GM12891 (cell line): ENCODE results near the gene FTSJ3.

Experiments
- DNase-seq: peaks from one replicate; pipeline ENCODE4 v3.0.0; 2011; ENCODE audit warnings: low spot score; ENCODE audit not compliant: insufficient read length
- FAIRE-seq: peaks from 2 replicates; lab custom pipeline; 2011; peaks lifted over from hg19 to GRCh38; lab: Jason Lieb, UNC
- PAX5 ChIP-seq: IDR thresholded peaks from 2 replicates; pipeline ENCODE4 v1.6.1; 2011; ENCODE audit warnings: low read length, moderate library complexity, mild to moderate bottlenecking; ENCODE audit not compliant: insufficient read depth, severe bottlenecking
- POLR2A ChIP-seq: IDR thresholded peaks from 2 replicates; pipeline ENCODE4 v1.6.1; 2011; ENCODE audit warnings: low read depth, low read length, control low read depth
- POLR2AphosphoS5 ChIP-seq: IDR thresholded peaks from 2 replicates; pipeline ENCODE4 v1.6.1; 2011; ENCODE audit warnings: low read depth, low read length, control low read depth
- POU2F2 ChIP-seq: IDR thresholded peaks from 2 replicates; pipeline ENCODE4 v1.6.1; 2011; ENCODE audit warnings: low read depth, mild to moderate bottlenecking, control low read depth, low read length, moderate library complexity
- SPI1 ChIP-seq: IDR thresholded peaks from 2 replicates; pipeline ENCODE4 v1.6.1; 2011; ENCODE audit warnings: low read depth, low read length, control low read depth
- TAF1 ChIP-seq: IDR thresholded peaks from 2 replicates; pipeline ENCODE4 v1.6.1; 2011; ENCODE audit warnings: low read depth, low read length, control low read depth

Gene FTSJ3

DNA sequence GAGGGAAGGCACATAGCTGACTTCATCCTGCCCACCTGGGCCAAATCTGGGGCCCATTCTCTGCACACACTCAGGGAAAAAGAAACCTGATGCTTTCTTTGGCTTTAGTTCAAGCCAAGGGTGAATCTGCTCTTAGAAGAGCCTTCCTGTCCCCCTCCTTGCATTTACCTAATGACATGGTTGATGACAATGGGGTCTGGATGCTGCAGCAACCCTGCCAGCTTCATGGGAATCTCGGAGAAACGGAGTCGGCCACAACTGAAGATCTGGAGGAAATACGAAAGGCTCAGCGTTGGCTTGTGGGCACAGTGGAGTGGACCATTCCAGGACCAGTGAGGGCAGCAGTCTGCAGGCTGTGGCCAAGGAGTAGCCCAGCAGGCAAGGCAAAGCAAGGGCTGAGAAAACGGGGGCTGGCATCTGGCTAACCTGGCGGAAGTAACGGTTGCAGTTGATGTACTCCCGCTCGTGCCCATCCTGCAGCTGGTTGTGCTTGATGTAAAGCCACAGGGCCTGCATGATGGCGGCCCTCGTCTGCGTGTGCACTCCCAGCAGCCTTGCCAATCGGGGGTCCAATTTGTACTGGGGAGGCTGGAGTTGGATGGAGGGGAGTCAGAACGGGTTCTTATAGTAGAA is 6.4 kb upstream of the FTSJ3 start:
- no peak for DNase-seq
- TF ChIP-seq POLR2A: peak; percentile 21; the same call in 1 of the 2 replicates
- TF ChIP-seq POLR2AphosphoS5: no peak; the same call in 1 of the 2 replicates
- FAIRE-seq: no peak

- DNase-seq: no peak
- no peak for FAIRE-seq
- TF ChIP-seq POLR2AphosphoS5 (no peak), POU2F2 (no peak), POLR2A (peak; percentile 34; the same call in 1 of the 2 replicates), TAF1 (no peak)
Measured at GRCh38 chr17:63833026-63833740, 5.7 kb upstream of the FTSJ3 start.

- FAIRE-seq (no peak), DNase-seq (no peak)
- TF ChIP-seq SPI1 (no peak), TAF1 (no peak), POLR2AphosphoS5 (no peak), PAX5 (no peak)
Measured at GRCh38 chr17:63832455-63832854, 5.0 kb upstream of the FTSJ3 start.

GRCh38 chr17:63832014-63832413 is 4.6 kb upstream of the FTSJ3 start:
- TF ChIP-seq POU2F2 (no peak), POLR2A (peak; percentile 47; the same call in 1 of the 2 replicates)

DNA sequence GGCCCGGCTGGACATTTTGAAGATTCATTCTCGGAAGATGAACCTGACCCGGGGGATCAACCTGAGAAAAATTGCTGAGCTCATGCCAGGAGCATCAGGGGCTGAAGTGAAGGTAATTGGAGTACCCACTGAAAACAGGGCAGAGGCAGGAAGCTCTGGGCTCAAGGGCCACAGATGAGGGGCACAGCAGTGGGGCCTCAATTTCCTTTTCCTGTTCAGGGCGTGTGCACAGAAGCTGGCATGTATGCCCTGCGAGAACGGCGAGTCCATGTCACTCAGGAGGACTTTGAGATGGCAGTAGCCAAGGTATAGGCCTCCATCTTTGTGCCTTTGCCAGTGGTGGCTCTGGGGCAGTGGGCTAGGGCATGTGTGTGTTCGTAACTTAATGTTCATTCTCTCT is 4.0 kb upstream of the FTSJ3 start:
- TF ChIP-seq POLR2A: no peak
- no peak for FAIRE-seq
- DNase-seq: no peak

More at GRCh38 chr17:63832014-63832413, 4.6 kb upstream of the FTSJ3 start:
- FAIRE-seq: no peak
- no peak for DNase-seq

GRCh38 chr17:63830904-63831491 is 3.5 kb upstream of the FTSJ3 start:
- FAIRE-seq (no peak), DNase-seq (no peak)
- TF ChIP-seq POLR2A (0 out of 2 replicates have a peak, but pooled peaks have one; percentile 25), POU2F2 (no peak; the same call in 1 of the 2 replicates)

DNA sequence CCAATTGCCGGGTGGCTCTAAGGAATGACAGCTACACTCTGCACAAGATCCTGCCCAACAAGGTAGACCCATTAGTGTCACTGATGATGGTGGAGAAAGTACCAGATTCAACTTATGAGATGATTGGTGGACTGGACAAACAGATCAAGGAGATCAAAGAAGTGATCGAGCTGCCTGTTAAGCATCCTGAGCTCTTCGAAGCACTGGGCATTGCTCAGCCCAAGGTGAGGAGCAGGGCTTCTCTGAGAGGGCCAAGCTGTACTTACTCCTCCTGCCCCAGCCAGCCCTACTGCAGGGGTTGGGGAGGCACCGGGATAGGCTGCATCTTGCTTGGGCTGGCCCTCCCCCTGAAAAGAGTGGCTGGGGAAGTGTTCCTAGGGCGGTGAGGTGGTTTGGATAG is 2.8 kb upstream of the FTSJ3 start:
- DNase-seq (no peak), FAIRE-seq (no peak)
- TF ChIP-seq SPI1 (no peak), PAX5 (no peak), POU2F2 (no peak), POLR2AphosphoS5 (peak; percentile 19), TAF1 (no peak), POLR2A (no peak)

DNA sequence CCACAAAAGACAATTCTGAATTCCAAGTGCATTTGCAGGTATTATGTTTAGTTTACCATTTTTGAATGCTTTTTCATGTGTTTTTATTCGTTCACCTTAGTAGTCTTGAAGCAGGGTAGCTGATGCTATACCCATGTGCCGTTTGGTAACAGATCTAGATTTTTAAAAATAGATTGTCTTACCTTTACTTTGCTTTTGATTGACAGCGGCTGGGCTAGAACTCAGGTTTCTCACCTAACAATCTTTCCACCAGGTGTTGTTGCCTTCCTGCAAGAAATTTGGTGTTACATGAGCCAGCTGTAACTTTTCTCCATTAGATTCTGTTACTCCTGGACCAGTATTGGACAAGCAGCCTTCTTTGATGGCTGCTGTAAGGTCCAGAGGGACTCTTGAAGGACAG is 1.5 kb upstream of the FTSJ3 start:
- FAIRE-seq (no peak), DNase-seq (no peak)
- TF ChIP-seq POLR2A: no peak
- no peak for TF ChIP-seq PAX5
- no peak for TF ChIP-seq SPI1
- TF ChIP-seq TAF1: no peak
- no peak for TF ChIP-seq POU2F2
- no peak for TF ChIP-seq POLR2AphosphoS5

GRCh38 chr17:63827801-63828221 is 348 bp upstream of the FTSJ3 start:
- no peak for DNase-seq
- TF ChIP-seq PAX5 (no peak), SPI1 (no peak), POLR2AphosphoS5 (no peak), POLR2A (no peak), POU2F2 (no peak), TAF1 (no peak)
- peak; percentile 16 for FAIRE-seq

DNA sequence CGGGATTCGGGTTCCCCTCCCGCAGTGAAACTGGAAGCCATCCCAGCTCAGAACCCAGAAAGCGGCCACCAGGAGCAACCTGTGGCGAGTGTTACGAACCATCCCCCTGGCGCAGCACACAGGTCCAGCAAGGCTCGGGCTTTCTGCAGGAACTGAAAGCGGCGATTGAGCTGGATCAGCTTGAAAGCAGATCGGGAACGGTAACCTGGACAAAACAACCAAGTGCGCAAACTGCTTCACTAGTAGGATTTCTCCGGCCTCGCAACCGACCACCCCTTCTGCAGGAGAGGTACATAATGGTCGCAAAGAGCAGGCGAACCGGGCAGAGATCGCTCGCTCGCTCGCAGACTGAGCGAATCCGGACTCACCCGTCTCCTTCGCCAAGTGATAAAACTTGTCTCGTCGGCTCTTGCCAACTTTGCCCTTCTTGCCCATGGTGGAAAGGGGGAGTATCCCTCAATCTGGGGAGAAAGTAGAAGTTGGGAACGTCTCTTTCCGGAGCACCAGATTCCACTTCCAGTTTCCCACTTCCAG is 928 bp downstream of the FTSJ3 start:
- TF ChIP-seq PAX5 (no peak), TAF1 (no peak), POLR2AphosphoS5 (no peak), SPI1 (no peak), POU2F2 (no peak), POLR2A (no peak)
- no peak for DNase-seq
- FAIRE-seq: no peak
